Measurements from ENCODE around the gene CSHL1.
"Not testable (repeated sequence)": the region's sequence is repeated elsewhere in the genome, so short reads cannot be mapped to it uniquely, and the experiment has no call there.

CSHL1 gene

DNA sequence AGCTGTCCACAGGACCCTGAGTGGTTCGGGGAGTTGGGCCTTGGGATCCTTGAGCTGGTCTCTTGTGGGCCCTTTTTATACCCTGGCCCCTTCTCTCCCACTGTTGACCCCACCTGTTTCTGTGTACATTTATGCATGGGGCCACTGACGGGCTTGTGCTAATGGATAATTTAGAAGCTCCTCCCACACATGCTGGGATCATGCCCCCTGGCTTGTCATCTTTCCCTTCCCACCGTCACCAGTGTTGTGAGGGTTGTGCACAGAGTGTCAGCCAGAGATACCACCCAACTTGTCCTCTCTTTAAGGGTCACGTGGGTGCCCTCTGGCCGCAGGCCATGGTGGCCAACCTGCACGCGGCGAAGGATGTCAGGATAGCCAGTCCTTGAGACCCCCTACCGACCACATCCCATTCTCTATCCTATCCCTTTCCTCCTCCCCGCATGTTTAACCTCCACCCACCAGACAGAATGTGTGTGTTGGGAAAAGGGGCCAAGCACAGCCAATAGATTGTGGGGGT, 7.8 kb upstream of the CSHL1 start, which contains the start of gene GH1:
GH1 (minus strand) TSS at position 51 of the 517 bp plus-strand sequence. CDS start 63 bp downstream, outside the sequence.
- H3K9me3 Mint-ChIP-seq; H3K36me3 Mint-ChIP-seq; ATAC-seq (replicated peaks); H3K27me3 Mint-ChIP-seq; DNase-seq: not testable (repeated sequence)
- H3K4me3 Mint-ChIP-seq, result peak within 1 kb of the TSS; percentile 64 to 71
- H3K4me1 Mint-ChIP-seq, result peaks cover 58 to 76% of the 10 kb centered on the region in 2 donors
- peak within 1 kb of the TSS; percentile 90 for H3K27ac Mint-ChIP-seq

DNA sequence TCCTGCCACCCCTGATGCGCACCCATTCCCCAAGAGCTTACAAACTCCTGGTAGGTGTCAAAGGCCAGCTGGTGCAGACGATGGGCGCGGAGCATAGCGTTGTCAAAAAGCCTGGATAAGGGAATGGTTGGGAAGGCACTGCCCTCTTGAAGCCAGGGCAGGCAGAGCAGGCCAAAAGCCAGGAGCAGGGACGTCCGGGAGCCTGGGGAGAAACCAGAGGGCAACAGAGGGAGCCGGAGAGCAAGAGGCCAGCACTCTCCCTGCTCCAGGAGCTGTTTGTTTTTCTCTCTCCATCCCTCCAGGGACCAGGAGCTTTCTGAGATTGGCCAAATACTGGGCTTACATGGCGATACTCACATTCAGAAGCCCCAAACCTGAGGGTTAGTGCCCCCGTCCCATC, 7.2 kb upstream of the CSHL1 start:
- no peaks in the 10 kb centered on the region for H3K27me3 Mint-ChIP-seq
- no peaks in the 10 kb centered on the region for H3K36me3 Mint-ChIP-seq
- no peaks in the 10 kb centered on the region for H3K9me3 Mint-ChIP-seq
- peaks cover 58 to 76% of the 10 kb centered on the region in 2 donors for H3K4me1 Mint-ChIP-seq
- no peak for DNase-seq
- no peak for ATAC-seq (replicated peaks)
- no peak overlapping the region for H3K4me3 Mint-ChIP-seq
- no peak overlapping the region for H3K27ac Mint-ChIP-seq

DNA sequence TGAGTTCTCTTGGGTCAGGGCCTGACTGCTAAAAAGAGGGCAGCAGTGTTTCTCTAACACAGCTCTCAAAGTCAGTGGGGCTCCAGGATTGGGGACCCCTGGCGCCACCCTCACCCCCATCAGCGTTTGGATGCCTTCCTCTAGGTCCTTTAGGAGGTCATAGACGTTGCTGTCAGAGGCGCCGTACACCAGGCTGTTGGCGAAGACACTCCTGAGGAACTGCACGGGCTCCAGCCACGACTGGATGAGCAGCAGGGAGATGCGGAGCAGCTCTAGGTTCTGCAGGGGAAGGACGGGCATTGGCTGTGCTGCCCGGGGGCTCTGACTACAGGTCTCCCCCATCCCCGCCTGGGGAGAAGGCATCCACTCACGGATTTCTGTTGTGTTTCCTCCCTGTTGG, 6.6 kb upstream of the CSHL1 start:
- Mint-ChIP-seq H3K36me3 (no peaks in the 10 kb centered on the region), H3K9me3 (no peaks in the 10 kb centered on the region), H3K4me1 (peaks cover 60 to 76% of the 10 kb centered on the region in 2 donors), H3K27ac (no peak overlapping the region), H3K4me3 (no peak overlapping the region), H3K27me3 (no peaks in the 10 kb centered on the region)
- no peak for DNase-seq
- ATAC-seq (replicated peaks), result no peak

DNA sequence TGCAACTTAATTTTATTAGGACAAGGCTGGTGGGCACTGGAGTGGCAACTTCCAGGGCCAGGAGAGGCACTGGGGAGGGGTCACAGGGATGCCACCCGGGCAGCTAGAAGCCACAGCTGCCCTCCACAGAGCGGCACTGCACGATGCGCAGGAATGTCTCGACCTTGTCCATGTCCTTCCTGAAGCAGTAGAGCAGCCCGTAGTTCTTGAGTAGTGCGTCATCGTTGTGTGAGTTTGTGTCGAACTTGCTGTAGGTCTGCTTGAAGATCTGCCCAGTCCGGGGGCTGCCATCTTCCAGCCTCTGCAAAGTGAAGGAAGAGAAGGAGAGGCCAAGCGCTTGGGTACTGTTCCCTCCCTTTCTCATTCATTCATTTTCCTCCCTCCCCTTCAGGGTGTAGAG, 6.1 kb upstream of the CSHL1 start:
- H3K4me3 Mint-ChIP-seq; H3K27ac Mint-ChIP-seq; H3K27me3 Mint-ChIP-seq; H3K36me3 Mint-ChIP-seq; ATAC-seq (replicated peaks); H3K9me3 Mint-ChIP-seq; DNase-seq: not testable (repeated sequence)
- peaks cover 57 to 76% of the 10 kb centered on the region in 2 donors for H3K4me1 Mint-ChIP-seq

DNA sequence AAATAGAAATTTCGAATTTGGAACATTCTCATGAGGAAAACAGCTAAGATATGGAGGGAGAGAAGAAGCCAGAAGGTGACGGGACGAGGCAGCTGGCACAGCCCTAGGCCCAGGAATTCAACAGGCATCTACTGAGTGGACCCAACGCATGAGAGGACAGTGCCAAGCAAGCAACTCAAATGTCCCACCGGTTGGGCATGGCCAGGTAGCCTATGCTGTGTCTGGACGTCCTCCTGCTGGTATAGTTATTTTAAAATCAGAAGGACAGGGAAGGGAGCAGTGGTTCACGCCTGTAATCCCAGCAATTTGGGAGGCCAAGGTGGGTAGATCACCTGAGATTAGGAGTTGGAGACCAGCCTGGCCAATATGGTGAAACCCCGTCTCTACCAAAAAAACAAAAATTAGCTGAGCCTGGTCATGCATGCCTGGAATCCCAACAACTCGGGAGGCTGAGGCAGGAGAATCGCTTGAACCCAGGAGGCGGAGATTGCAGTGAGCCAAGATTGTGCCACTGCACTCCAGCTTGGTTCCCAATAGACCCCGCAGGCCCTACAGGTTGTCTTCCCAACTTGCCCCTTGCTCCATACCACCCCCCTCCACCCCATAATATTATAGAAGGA, 5.6 kb upstream of the CSHL1 start:
- Mint-ChIP-seq H3K27me3 (no peaks in the 10 kb centered on the region), H3K27ac (no peak overlapping the region), H3K4me3 (no peak overlapping the region), H3K9me3 (no peaks in the 10 kb centered on the region), H3K36me3 (no peaks in the 10 kb centered on the region), H3K4me1 (peaks cover 57 to 78% of the 10 kb centered on the region in 2 donors)
- DNase-seq (no peak), ATAC-seq (replicated peaks) (no peak)

DNA sequence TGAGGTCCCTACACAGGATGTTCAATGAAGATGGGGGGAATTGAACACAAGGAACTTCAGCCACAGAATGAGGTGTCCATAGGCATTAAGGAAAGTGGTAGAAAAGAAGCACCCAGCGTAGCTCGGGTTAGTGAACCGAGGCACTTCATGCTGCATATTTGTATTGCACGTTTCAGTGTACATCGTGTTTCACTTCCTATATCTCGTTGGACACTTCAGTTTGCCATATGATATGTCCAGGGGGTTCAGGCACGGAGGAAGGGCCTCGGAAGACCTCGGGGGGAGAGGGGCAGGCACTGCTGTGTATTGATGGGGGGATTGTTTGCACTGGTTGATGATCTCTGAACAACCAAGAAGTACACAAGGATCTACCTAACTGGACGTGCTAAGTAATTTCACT, 4.7 kb upstream of the CSHL1 start:
- Mint-ChIP-seq H3K27ac (peak overlapping the region; percentile 39), H3K4me1 (peaks cover 57 to 76% of the 10 kb centered on the region in 2 donors), H3K4me3 (peak overlapping the region; percentile 58 to 67)
- DNase-seq, H3K27me3 Mint-ChIP-seq, H3K36me3 Mint-ChIP-seq, H3K9me3 Mint-ChIP-seq: not testable (repeated sequence)
- peak; percentile 66 to 74 for ATAC-seq (replicated peaks)

DNA sequence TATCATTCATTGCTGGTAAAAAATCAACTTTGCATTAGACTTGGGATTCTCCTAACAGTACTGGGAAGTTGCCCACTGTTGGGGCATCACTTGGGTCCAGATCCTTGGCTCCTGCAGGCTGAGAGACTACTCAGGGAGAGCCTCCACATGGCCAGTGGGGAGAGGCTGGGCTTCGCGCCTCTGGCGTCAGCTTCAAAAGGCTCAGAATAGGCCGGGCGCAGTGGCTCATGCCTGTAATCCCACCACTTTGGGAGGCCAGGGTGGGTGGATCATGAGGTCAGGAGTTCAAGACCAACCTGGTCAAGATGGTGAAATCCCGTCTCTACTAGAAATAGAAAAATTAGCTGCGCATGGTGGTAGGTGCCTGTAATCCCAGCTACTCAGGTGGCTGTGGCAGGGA, 3.4 kb upstream of the CSHL1 start:
- no peaks in the 10 kb centered on the region for H3K36me3 Mint-ChIP-seq
- no peak overlapping the region for H3K4me3 Mint-ChIP-seq
- no peak for ATAC-seq (replicated peaks)
- no peak for DNase-seq
- no peaks in the 10 kb centered on the region for H3K27me3 Mint-ChIP-seq
- H3K9me3 Mint-ChIP-seq, result no peaks in the 10 kb centered on the region
- H3K27ac Mint-ChIP-seq, result peak overlapping the region; percentile 59
- H3K4me1 Mint-ChIP-seq, result peaks cover 47 to 64% of the 10 kb centered on the region in 2 donors

DNA sequence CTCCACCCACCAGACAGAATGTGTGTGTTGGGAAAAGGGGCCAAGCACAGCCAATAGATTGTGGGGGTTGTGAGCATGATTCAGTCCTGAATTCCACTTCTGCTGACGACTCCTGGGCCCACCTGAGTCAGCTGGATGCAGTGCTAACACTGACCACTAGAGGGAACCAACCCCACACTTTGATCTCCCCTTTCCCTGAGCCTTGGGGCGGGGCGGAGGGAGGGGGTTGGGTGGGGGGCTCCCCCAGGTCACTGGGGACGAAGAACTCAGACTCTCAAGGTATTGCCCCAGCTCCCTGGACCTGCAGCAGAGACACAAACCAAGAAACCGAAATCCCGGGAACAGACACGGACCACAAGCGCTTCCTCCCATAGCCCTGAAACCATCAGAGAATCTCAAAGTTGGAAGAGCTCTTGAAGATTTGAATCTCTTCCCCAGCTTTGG, 621 bp upstream of the CSHL1 start:
- H3K4me1 Mint-ChIP-seq, result peaks cover 36 to 53% of the 10 kb centered on the region in 2 donors
- DNase-seq (no peak), ATAC-seq (replicated peaks) (peak; percentile 42 to 48)
- H3K9me3 Mint-ChIP-seq, result no peaks in the 10 kb centered on the region
- H3K36me3 Mint-ChIP-seq, result no peaks in the 10 kb centered on the region
- no peak overlapping the region for H3K4me3 Mint-ChIP-seq
- H3K27me3 Mint-ChIP-seq, result no peaks in the 10 kb centered on the region
- no peak overlapping the region for H3K27ac Mint-ChIP-seq

DNA sequence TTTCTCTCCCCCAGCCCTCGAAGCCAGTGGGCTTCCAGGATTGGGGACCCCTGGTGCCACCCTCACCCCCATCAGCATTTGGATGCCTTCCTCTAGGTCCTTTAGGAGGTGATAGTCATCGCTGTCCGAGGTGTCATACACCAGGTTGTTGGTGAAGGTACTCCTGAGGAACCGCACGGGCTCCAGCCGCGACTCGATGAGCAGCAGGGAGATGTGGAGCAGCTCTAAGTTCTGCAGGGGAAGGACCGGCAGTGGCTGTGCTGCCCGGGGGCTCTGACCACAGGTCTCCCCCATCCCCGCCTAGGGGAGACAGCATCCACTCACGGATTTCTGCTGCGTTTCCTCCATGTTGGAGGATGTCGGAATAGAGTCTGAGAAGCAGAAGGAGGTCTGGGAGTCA, 962 bp downstream of the CSHL1 start:
- Mint-ChIP-seq H3K27ac (no peak overlapping the region), H3K9me3 (no peaks in the 10 kb centered on the region), H3K27me3 (no peaks in the 10 kb centered on the region), H3K36me3 (no peaks in the 10 kb centered on the region), H3K4me3 (no peak overlapping the region), H3K4me1 (peaks cover 23 to 37% of the 10 kb centered on the region in 2 donors)
- ATAC-seq (replicated peaks) (no peak), DNase-seq (no peak)

DNA sequence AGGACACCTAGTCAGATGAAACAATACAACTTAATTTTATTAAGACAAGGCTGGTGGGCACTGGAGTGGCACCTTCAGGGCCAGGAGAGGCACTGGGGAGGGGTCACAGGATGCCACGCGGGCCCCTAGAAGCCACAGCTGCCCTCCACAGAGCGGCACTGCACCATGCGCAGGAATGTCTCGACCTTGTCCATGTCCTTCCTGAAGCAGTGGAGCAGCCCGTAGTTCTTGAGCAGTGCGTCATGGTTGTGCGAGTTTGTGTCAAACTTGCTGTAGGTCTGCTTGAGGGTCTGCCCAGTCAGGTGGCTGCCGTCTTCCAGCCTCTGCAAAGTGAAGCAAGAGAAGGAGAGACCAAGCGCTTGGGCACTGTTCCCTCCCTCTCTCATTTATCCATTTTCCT, 1.5 kb downstream of the CSHL1 start:
- not testable (repeated sequence) for H3K27ac Mint-ChIP-seq; H3K36me3 Mint-ChIP-seq; H3K27me3 Mint-ChIP-seq; H3K9me3 Mint-ChIP-seq; DNase-seq; H3K4me3 Mint-ChIP-seq; ATAC-seq (replicated peaks)
- peaks cover 20 to 34% of the 10 kb centered on the region in 2 donors for H3K4me1 Mint-ChIP-seq

DNA sequence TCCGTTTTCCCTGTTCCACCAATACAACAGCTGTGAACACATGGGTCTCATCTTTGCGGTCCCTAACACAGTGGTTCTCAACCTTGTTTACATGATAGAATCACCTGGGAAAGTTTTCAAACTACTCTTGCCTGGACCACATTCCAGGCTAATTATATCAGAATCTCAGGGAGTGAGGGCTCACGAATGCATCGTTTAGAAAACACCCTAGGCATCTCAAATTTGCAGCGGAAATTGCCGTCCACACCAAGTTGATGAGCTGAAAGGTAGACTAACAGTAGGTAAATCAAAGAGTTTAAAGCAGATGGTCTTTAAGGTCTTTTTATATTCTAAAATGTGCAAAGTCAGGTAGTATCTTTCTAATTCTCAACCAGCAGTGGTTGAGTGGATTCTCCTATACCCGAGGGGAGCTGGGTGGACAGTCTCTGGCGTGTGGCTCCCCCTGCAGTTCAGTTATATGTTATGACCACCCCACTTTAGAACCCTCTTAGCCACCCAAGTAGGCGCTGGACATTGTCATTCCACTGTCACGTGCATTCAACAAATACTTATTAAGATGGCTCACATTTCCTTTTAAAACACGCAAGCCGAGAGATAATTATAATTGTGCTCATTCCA, 3.8 kb downstream of the CSHL1 start:
- not testable (repeated sequence) for DNase-seq, H3K27ac Mint-ChIP-seq, H3K36me3 Mint-ChIP-seq, H3K4me3 Mint-ChIP-seq, H3K27me3 Mint-ChIP-seq, H3K9me3 Mint-ChIP-seq
- H3K4me1 Mint-ChIP-seq, result peaks cover 11 to 16% of the 10 kb centered on the region in 2 donors
- ATAC-seq (replicated peaks), result peak in 1 of 2 donors; percentile 57

DNA sequence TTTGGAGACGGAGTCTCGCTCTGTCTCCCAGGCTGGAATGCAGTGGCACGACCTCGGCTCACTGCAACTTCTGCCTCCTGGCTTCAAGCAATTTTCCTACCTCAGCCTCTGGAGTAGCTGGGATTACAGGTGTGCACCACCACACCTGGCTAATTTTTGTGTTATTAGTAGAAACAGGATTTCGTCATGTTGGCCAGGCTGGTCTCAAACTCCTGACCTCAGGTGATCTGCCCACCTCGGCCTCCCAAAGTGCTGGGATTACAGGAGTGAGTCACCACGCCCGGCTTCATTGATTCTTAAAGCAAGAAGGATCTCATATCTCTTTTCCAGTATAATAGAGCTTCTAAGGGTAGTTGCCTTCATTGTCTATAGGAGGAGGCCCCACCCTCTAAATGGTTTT, 6.3 kb downstream of the CSHL1 start:
- H3K9me3 Mint-ChIP-seq; H3K36me3 Mint-ChIP-seq; H3K27me3 Mint-ChIP-seq; H3K27ac Mint-ChIP-seq; ATAC-seq (replicated peaks); H3K4me3 Mint-ChIP-seq; DNase-seq; H3K4me1 Mint-ChIP-seq: not testable (repeated sequence)

DNA sequence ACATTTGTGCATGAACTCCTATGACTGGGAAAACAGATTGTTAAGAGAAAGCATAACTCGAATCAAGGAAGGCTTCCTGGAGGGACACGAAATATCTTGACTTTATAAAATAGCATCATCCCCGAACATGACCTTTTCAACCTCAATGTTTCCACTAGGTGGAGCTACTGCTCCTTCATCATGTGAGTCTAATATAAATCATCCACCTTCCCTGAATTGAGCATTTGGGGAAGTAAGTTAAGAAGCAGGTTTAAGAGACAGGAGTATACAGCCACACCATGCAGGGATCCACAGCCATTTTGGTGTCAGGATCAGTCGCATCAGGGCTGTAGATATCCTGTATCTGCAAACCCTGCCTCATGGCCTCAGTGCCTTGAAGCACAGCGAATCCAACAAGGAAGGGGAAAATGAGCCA, 7.3 kb downstream of the CSHL1 start:
- not testable (repeated sequence) for H3K27me3 Mint-ChIP-seq, H3K36me3 Mint-ChIP-seq, H3K9me3 Mint-ChIP-seq, H3K4me3 Mint-ChIP-seq, DNase-seq
- Mint-ChIP-seq H3K27ac (peak overlapping the region; percentile 51), H3K4me1 (peaks cover 4 to 12% of the 10 kb centered on the region in 2 donors)
- peak; percentile 88 to 92 for ATAC-seq (replicated peaks)

DNA sequence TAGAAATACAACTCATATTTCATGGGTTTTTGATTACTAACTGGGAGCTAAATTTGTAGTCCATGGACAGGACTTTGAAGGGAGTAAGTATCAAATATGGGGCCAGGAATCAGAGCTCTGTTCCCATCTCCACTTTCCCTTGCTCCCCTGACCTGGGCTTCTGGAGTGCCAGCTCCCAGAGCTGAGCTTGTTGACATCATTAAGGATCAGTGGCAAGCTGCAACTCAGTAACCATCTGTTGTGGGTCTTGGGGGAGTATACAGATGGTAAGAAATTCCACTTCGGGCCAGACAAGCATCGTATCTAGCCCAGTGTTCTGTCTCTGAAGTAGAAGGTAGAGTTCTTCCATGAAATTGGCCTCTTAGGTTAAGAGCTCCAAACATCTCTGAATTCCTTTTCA, 9.1 kb downstream of the CSHL1 start:
- DNase-seq; H3K36me3 Mint-ChIP-seq; H3K27ac Mint-ChIP-seq; H3K9me3 Mint-ChIP-seq; ATAC-seq (replicated peaks); H3K4me3 Mint-ChIP-seq: not testable (repeated sequence)
- H3K27me3 Mint-ChIP-seq, result peaks cover 0 to 13% of the 10 kb centered on the region in 2 donors
- peaks cover 8 to 17% of the 10 kb centered on the region in 2 donors for H3K4me1 Mint-ChIP-seq

Measured in stimulated activated naive B cell treated with anti-CD40 and anti-IgM and Interleukin-4, amounts not matched to agents 10 μg/mL and 1 μg/mL and 100 μg/mL, for 72 hours (primary cell).